ENCODE data around the gene SNCA.
A peak's percentile ranks its signal among the peaks of the same experiment; 100 is the strongest.

SNCA gene

DNA sequence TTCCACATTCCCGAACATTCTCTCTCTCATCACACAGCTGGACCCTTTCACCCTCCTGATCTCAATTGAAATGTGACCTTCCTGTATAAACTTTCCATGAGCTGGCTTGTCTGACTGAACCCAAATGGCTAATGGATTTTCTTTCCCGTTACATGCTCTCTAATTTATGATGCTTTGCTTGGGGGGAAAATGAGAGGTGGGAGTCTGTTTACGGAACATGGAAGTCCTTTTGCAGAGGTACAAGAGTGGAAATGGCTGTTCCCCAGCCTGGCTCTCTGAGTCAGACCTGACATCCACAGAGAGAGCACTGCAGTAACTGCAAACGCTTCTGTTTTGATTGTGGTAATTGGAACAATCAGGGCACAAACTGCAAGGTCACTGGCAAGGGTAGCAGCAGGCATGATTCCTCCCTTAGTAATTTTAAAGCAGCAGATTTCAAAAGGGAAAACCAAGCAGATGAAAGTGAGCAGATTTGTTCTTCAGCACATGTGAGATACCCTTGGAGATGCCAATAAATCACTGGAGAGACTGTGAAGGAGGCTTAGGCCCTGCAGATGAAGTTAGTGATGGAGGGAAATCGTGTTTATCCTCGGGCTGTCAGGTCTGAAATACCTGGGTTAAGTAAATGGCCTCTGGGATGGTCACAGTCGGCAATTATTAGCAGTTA lies 83.9 kb downstream of the SNCA start:
- peak; percentile 48 for DNase-seq

- no peak for DNase-seq
Measured at GRCh38 chr4:89751416-89751815, 85.5 kb downstream of the SNCA start.

- DNase-seq = no peak
Measured at GRCh38 chr4:89746377-89746776, 90.6 kb downstream of the SNCA start.

DNA sequence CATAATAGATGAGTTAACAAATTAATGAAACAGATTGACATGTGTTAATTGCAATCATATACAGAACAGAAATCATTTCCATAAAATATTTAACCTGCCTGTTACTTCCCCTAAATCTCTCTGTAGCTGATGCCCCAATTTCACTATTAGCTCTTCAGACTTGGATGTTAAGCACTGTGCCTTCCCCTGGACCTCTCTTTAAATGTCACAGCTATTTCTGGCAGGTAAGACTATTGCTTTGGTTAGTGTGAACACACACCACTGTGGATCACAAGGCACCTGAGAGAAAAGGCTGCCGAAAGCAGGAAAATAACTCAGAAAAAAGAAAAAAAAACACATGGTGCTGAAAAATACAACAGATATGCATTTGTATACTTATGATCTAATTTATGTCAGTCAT lies 91.3 kb downstream of the SNCA start:
- no peak for DNase-seq

DNA sequence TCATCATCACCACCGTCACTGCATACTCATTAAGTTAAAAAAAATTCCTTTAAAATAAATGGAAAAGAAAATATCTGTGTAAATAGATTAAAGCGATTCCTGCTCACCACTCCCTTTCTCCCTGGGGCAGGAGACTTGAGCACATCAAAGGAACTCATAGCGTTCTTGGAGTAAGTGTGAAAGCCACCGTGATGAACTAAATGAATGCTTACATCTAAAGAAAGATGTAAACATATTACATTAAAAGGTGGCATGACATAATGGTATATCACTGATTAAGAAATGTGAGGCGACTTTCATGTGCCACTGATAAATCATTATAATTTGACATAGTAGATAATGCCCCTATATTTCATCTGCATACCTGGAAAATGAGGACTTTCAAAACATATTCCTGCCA lies 92.0 kb downstream of the SNCA start:
- DNase-seq = no peak

- DNase-seq = no peak
Measured at GRCh38 chr4:89741768-89742167, 95.2 kb downstream of the SNCA start.

GRCh38 chr4:89739311-89739988 lies 97.5 kb downstream of the SNCA start:
- DNase-seq = no peak

DNA sequence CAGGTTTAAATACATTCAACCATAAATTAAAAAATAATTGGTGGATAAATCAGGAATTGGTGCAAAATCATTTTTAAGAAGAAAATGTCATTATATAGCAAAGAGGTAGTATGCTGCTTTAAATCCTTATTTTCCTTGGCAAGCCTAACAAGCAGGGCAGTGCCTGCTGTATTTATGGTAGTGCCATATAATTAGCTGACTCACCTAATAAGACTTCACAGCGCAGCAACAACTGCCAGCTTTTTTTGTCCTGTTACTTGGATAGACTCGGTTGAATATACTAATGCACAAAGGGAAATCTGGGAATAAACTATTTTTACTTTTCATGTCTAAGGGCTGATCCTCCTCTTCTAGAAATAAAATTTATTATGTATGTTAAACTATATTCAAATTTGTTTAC lies 99.1 kb downstream of the SNCA start:
- no peak for DNase-seq

DNA sequence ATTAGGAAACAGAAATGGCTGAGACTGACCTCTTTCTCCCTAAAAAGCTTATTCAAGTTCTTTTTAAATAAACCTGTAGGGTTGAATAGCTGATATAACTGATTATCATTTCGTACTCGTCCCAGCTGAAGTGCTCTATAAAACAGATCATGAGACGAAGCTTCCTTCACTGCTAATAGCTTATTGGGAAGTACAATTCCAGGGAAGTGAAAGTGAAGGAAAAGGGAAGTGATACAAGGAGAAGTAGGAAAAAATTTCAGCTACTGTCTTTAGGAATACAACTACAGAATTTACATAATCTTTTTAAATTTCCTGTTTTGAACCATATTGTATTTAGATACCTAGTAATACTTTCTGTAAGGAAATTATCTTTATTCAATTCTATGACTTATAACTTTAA lies 103.0 kb downstream of the SNCA start:
- no peak for DNase-seq

- DNase-seq = no peak
Measured at GRCh38 chr4:89727238-89727637, 109.7 kb downstream of the SNCA start.

DNA sequence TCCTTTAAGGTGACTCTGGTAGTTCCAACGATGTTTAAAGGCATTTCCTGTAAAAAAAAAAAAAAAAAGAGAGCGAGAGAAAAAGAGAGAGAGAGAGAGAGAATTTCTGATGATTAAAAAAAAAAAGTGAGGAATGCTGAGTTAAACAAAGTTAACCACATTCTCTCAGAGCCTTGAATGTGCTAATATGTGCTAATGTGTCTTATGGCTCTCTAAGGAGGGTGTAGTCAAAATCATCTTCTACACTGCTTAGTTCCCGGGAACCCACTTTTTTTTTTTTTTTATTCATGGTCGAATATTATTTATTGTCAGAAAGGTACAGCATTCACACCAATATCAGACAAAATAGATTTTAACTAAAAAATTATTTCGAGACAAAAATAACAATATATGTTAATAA lies 111.7 kb downstream of the SNCA start:
- DNase-seq = no peak

DNA sequence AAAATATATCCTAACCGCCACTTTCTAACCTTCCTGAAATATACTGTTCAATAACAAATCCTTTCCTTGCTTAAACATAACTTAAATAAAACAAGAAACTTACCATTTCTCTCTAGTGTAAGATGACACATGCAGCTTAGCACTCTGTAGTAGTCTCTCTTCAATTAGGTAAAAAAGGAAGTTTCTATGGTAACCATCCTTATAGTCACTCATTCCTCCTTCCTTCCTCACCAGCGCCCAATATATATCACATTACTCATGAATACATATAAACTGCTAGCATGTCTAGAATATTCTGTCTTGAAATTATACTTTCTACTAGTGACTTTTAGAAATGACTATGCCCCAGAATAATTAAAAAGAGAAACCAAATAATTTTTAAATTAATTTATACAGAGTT lies 112.2 kb downstream of the SNCA start:
- peak; percentile 33 for DNase-seq

DNA sequence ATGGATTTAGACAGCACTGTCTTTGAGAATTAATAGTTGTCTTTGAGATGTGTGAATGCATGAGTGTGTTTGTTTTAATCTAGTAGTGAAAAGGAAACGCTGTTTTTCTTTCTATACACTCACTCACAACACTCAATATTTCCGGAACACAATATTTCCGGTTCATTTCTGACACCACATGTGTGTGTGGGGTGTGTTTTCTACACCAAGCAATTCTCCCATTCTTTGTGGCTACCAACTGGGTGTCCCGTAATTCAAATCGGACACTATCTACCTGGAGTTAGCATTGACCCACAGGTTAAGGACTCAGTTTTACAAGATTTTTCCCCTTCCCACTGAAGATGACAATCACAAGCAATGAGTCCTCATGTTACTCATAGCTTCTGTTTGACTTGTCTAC lies 113.9 kb downstream of the SNCA start:
- DNase-seq = no peak

GRCh38 chr4:89722517-89722916 lies 114.4 kb downstream of the SNCA start:
- no peak for DNase-seq

- peak; percentile 31 for DNase-seq
Measured at GRCh38 chr4:89720981-89721380, 116.0 kb downstream of the SNCA start.

DNA sequence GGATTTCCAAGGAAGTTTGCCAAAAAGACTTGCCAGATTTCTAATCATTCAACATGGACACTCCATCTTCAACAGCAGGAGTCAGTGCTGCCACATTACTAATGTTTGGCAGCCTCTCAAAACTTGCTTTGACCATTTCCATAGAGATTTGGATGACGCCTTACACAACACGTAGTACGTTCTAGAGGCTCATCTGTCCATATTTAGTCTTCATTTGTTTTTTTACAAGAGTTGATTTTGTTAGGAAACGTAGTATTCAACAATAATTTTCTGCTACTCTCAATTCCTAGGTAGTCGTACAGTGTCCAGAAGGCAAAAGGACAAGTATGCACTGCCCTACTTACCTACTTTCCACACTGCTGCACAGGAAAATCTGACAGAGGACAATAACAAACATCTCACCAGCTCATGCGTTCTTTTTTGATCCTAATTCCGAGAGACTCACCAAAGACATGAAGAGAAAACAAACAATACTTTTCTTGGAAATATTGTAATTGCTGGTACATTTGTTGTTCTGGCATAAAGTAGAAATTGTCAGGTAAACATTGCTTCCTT lies 117.3 kb downstream of the SNCA start:
- DNase-seq = no peak

GRCh38 chr4:89716893-89717292 lies 120.1 kb downstream of the SNCA start:
- no peak for DNase-seq

DNA sequence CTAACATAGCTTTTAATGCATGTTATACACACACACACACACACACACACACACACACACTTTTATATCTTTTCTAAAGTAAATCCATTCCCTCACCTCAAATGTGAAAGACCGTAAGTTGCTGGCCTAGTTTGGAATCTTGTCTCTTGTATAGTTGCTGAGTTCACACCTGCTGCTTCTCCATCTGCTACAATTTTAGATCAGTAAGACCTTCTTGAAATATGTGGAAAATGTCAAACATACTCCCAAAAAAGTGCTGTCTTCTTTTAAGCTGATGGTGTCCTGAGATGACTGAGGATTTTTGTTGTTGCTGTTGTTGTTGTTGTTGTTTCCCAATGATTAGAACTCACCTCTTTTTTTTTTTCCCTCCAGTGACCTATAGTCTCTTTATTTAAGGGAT lies 121.3 kb downstream of the SNCA start:
- DNase-seq = no peak

- DNase-seq = no peak
Measured at GRCh38 chr4:89712827-89713226, 124.1 kb downstream of the SNCA start.

DNA sequence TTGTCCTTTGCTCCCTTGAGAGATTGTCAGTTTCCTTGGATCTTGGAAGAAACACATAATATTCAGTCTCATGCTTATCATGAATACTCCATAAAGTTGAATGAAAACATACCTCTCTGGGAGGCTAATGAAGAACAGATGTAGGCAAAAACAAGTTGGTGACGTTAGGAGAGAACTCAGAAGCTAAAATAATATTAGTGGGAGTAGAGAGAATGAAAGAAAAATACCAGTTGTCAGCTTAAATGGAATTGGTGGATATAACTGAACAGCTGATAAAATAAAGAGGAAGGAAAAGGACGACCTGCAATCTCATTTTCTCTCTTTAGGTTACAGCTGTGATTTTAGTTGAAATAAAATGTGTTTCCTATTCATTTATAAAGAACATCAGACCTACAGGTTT lies 124.8 kb downstream of the SNCA start:
- no peak for DNase-seq

DNA sequence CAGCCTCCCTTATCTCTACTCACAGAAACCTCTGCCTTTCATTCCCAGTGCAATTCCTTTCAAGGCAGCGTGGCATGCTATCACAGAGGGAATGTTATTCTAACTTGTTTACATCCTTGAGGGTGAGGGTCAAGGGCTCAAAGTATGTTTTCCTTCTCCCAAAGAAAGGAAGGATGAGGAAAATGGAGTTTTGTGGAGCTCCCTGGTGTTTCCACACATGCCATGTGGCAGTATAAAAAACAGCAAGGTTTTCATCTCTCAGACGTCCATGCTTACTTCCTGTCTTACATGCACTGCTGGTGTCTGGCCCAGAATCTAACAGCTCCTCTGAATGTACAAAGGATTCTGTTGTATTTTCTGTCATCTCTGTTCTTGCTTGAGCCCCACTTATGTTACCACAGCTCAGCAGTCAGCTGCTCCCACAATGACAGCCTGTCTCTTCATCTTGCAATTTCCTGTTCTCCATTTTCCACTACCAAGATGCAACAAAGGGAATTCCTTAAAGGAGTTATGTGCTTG lies 128.0 kb downstream of the SNCA start:
- DNase-seq = no peak

- no peak for DNase-seq
Measured at GRCh38 chr4:89707467-89707866, 129.5 kb downstream of the SNCA start.

DNA sequence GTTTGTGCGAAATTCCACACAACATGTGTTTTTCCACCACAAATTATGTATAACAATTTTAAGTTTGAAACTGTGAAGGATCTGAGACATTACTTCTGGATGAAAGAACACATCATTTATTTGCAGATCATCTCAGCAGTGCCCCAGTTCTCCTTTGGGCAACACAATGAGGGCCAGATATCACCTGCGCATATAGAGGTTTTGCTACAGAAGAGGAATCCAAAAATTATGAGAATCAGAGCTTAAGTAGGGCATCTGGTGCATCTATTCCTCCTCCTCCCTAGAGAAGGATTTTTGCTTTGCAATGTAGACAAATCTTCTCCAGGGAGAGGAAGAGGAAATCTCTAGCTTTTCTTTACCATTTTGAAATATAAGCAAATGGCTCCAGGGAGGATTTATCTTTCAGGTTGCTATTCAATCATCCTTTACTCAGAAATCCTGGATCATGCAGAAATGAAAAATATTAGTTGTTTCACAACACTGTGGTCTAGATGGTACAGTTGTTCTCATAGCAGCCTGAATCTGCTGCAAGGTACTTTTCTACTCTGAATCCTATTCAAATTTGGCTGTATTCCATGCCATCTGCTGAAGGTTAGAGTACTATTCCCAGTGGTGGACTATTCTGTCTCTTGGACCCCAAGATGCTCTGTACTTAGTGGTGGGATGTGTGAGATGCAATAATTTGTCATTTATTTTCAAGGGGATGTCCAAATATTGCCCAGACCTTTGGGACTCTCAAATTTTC lies 132.1 kb downstream of the SNCA start:
- DNase-seq = peak; percentile 74

Measured in NCI-H2171 treated with DMSO at 0.1 percent for 48 hours (cell line).